Mucosa of gallbladder (tissue), 1 donor: ENCODE data around the gene ZNF266. TPM values are rescaled to one million over a fixed set of nuclear protein-coding genes. Genes with fewer than 3 reads are reported as not detected.

Source experiments
- DNase-seq: peaks from one replicate; pipeline ENCODE4 v3.0.0-alpha.2; 2020; ENCODE audit warnings: low spot score
- total RNA-seq: library from RNA; stranded (reverse); gene quantifications from one replicate; pipeline ENCODE4 v1.2.1, GENCODE V29; 2021
- donor health status: DM: no; HTN: no; CAD: no.

The ZNF266 gene
- total RNA-seq = 23.0 TPM

GRCh38 chr19:9435279-9436268, at the start of gene ZNF266:
ZNF266 (minus strand) TSS chr19:9435573; CDS start chr19:9420089, 15,484 bp downstream.
- peak; percentile 92 for DNase-seq

GRCh38 chr19:9485140-9485539, 49.8 kb upstream of the ZNF266 start:
- DNase-seq = no peak

GRCh38 chr19:9474975-9475374, 39.6 kb upstream of the ZNF266 start:
- no peak for DNase-seq

DNA sequence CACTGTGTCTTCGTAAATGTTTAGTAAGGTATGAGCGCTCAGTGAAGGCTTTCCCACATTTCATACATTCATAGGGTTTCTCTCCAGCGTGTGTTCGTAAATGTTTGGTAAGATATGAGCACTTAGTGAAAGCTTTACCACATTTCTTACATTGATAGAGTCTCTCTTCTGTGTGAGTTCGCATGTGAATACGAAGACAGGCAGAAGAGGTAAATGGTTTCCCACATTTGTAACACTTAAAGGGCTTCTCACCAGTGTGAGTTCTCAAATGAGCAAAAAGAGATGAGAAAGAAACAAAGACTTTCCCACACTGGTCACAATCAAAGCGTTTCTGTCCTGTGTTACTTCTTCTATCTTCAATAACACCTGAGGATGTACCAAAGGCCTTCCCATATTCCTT, 31.8 kb upstream of the ZNF266 start:
- DNase-seq = no peak

- DNase-seq = no peak
Observed at GRCh38 chr19:9461938-9462337, 26.6 kb upstream of the ZNF266 start.

DNA sequence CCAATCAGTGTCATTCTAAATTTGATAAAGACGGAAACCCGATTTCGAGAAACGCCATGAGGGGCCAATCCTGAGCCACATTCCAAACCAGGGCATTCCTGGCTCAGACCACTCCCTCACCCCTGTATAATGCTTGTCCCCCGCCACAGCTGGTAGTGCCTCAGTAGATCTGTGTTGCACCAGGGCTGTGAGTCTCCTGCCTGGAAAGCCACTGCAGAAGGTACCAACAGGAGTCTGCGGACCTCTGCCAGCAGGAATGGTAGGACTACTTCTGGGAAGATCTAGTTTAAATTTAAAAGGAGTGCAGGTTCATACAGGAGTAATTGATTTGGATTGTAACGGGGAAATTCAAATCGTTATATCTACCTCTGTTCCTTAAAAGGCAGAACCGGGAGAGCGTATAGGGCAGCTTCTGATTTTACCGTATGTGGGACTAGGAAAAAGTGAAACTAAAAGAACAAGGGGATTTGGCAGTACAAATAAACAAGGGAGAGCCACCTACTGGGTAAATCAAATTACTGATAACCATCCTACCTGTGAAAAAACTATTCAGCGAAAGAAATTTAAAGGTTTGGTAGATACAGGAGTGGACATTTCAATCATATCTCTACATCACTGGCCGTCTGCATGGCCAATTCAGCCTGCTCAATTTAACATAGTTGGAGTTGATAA, 20.8 kb upstream of the ZNF266 start:
- DNase-seq = no peak

DNA sequence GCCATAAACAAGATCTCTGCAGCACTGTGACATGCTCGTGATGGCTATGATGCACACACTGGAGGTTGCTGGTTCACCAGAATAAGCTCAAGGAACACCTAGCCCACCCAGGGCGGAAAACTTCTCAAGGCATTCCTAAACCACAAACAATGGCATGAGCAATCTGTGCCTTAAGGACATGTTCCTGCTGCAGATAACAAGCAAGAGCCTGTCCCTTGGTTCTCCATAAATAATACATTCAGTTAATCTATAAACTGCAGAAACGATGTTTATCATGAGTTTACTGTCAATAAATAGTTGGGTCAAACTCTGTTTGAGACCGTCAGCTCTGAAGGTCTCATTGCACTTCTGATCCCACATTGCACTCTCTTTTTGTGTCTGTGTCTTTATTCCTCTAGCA, 18.6 kb upstream of the ZNF266 start:
- no peak for DNase-seq

DNA sequence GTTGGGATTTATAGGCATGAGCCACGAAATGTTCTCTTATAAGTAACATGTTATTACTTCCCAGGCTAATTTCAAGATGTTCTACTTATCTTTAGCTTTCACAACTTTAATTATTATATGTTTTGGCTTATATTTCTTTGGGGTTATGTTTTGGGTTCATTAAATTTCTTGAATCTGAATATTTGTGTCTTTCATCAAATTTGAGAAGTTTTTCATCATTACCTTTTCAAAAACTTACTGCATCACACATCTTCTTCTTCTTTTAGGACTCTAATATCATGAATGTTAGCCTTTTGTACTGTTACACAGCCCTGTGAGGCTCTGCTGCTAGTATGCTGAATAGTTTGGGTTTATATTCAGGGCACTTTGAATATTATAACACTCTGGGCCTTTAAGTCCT, 9.7 kb upstream of the ZNF266 start:
- DNase-seq = no peak

GRCh38 chr19:9436358-9436757, 985 bp upstream of the ZNF266 start:
- DNase-seq = no peak

GRCh38 chr19:9431475-9431874, 3.9 kb downstream of the ZNF266 start:
- DNase-seq = peak; percentile 10

- DNase-seq = no peak
Observed at GRCh38 chr19:9430444-9430843, 4.9 kb downstream of the ZNF266 start.

DNA sequence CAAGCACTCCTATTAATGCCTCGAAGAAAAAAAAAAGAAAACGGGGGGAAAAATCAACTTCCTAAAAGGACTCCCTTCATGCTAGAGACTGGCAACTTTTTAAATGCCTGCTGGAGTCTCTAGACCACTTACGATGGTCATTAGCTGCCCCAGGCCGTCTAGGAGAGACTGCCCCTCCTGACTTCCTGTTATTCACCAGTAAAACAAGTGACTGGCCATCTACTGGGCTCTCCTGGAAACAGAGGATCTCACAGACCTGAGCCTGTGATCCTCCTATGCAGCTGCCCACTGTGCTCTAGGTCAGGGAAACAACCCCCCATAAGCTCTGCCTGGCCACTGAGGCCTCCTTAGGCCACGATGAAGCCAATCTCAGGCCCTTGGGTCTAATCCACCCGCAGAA, 7.4 kb downstream of the ZNF266 start:
- DNase-seq = no peak

DNA sequence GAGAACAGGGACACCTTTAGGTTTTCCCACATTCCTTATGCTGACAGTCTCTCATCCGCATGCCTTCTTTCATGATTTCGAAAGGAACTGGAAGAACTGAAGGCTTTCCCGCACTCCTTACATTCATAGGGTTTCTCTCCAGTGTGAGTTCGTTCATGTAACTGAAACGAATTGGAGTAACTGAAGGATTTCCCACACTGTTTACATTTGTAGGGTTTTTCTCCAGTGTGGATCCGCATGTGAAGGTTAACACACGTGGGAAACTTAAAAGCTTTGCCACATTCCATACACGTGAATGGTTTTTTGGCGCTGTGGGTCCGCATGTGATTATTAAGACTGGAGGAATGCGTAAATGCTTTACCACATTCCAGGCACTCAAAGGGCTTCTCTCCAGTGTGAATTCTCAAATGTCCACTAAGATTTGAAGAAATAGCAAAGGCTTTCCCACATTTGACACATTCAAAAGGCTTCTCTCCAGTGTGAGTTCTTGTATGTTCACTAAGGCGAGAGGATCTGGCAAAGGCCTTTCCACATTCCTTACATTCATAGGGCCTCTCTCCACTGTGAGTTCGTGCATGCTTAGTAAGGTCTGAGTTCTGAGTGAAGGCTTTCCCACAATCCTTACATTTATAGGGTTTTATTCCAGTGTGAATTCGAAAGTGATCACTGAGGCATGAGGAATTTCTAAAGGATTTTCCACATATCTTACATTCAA, 22.0 kb downstream of the ZNF266 start:
- DNase-seq = no peak

- no peak for DNase-seq
Observed at GRCh38 chr19:9407827-9408226, 27.5 kb downstream of the ZNF266 start.

GRCh38 chr19:9406798-9407352, 28.5 kb downstream of the ZNF266 start:
- DNase-seq = peak; percentile 72

DNA sequence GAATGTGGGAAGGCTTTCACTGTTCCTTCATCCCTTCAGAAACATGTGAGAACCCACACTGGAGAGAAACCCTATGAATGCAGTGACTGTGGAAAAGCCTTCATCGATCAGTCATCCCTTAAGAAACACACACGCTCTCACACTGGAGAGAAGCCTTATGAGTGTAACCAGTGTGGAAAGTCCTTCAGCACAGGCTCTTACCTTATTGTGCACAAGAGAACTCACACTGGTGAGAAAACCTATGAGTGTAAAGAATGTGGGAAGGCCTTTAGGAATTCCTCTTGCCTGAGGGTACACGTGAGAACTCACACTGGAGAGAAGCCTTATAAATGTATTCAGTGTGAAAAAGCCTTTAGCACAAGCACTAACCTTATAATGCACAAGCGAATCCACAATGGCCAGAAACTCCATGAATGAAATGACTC, 54.0 kb downstream of the ZNF266 start:
- no peak for DNase-seq

DNA sequence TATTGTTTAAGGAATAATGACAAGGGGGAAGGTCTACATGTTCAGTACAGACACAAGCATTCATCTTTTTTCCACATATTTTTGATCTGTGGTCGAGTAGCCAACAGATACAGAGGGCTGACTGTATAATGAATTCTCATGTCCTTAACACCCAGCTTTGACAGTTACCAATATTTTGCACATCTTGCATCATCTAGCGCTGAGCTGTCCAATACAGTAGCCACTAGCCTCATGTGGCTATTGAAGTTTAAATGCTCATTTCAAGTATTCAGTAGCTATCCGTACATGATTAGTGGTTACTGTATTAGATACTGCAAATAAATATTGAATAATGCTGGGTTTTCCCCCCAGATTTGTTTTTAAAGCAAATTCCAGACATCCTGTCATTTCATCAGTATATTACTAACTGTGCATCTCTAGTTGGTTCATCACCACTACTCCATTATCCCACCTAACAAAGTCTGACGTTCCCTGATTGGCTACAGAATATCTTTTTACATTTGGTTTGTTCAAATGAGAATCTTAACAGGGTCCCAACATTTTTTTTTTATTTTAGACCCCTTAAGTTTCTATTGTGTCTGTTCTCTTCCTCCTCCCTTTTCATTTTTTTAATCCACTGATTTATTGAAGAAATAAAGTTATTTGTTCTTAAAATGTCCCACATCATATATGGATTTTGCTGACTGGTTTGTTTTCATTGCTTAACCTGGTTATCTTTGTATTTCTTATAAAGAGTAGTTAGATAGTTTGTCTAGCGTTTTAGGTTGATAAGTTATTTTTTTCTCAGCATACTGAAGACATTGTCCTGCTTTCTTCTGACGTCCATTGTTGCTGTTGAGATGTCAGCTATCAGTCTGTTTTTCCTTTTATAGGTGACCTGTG, 64.4 kb downstream of the ZNF266 start:
- no peak for DNase-seq

- no peak for DNase-seq
Observed at GRCh38 chr19:9362905-9363304, 72.5 kb downstream of the ZNF266 start, which contains the start of gene ZNF177. ZNF177 (plus strand) TSS chr19:9363013; CDS start chr19:9378312, 15,299 bp downstream.
